Ureter (tissue), 1 donor: Measurements from ENCODE around the gene PLCH2. TPM values are rescaled to one million over a fixed set of nuclear protein-coding genes. Genes with fewer than 3 reads are reported as not detected.

ENCODE experiments used
- DNase-seq: peaks from one replicate; pipeline ENCODE4 v3.0.0-alpha.2; 2020; ENCODE audit warnings: low spot score
- total RNA-seq: library from RNA; stranded (reverse); gene quantifications from one replicate; pipeline ENCODE4 v1.2.4, GENCODE V29; 2023
- donor health status: DM: yes; HTN: yes; CAD: no.

Gene PLCH2
- total RNA-seq, 1 donor from 2014 or later: 90.0 TPM

DNA sequence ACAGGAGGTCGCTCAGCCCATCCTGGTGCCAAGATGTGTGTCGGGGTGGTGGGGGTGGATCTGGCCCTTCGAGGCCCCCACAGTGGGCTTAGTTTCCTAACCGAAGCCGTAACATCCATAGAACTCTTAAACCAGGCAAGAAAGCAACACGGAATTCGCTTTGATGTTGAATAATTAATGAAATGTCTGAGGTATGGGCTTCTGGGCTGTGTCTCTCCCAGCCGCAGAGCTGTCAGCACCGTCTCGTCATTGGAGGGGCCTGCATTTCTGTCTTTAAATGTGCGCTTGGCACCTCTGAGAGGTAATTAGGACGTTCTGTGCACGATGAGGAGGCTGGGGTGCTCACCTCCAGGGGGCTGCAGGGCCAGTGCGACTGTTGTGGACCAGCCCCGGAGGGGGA, 13.3 kb upstream of the PLCH2 start:
- DNase-seq: no peak

DNA sequence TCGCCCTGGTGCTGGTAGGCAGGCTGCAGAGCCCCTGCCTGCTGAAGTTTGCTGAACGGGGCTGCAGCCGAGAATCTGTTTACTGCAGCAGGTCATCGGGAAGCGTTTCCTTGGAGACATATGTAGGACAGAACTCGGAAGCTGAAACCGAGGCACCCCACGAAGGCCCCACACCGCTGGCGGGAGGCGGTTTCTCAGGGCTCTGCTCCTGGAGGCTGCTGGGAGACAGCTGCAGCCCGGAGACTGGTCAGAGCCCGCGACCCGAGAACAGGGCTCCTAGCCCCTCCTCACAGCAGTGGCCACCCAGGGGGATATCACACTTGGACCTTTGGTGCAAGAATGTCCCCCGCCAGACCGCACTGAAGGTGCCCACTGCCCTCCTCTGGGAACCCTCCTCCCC, 12.7 kb upstream of the PLCH2 start:
- DNase-seq: no peak

DNA sequence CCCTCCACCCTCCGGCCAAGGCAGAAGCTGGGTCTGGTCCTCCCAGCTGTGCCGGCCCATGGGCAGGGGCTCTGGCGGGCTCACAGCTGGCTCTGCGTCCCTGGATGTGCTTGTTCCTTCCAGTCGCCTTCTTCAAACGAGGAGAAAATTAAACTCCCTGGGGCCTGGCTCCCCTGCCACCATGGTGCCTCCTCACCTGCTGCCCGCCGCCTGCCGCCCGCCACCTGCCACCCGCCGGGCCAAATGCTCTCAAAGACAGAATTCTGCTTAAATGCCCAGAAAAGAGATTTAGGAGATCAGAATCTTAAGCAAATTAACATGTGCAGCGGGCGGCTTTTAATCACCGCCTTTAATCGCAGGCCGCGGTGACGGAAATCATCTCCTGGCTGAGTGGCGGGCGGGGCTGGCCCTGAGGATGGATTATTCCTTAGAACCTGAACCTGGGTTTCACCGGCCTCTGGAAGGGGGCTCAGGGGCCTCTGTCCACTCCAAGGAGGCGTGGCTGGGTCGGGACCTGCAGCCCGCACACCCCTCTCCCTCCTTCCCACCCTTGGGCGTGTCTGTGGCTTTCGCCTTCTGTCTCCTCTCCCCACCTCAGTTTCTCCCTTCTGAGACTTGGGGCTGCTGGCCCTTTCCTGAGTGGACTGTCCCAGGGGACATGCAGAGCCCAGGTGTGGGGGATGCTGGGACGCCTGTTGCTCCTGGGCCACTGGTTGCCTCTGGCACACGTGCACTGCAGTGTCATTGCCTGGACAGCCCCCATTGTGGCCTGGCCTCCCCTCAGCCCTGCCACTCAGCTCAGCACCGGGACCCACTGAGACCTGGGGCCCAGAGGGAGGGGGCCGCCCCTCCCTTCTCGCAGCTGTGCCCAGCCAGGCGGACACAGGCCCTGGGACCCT, 10.5 kb upstream of the PLCH2 start:
- no peak for DNase-seq

DNA sequence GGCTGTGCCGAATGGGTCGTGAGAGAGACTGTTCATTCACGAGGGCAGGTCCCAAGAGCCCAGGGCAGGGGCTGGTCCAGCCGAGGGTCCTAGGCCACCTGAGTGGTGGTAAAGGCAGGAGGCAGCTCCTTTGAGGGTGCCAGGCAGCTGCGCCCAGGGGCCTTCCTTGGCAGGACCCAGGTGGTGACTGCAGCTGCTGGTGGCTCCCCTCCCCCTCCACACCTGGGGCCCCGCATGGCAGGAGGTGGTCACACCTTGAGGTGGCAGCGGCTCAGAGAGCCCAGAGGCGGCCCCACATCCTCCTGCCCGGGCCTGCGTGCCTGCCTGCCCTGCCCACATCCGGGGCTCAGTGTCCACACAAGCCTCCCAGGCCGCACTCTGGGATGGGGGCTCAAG, 9.8 kb upstream of the PLCH2 start:
- DNase-seq: no peak

DNA sequence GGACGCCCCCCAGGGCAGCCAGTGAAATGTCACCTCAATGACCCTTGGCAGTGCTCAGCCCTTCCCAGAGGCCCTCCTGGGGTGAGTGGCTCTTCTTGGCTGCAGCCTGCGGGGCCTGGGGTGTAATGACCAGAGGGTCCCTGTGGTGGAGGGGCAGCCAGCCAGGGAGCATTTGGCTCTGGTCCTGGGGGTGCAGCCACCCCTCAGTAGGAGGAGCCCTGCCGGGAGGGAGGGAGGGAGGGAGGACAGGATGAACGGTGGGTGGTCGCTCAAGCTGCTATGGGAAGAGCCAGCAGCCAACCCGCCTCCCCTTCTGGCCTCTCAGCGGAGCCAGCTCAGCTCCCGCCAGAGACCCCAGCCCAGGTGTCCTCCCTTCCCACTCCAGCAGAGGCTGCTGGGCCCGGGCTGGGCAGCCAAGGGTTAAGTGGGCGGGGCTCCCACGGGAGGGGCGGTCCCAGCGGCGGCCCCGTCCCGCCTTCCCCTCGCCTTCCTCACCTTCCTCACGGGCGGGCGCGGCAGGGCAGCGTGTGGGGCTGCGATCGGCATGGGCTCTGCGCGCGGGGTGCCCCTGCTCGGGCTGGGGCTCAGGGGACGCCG, 9.0 kb upstream of the PLCH2 start:
- DNase-seq: no peak

DNA sequence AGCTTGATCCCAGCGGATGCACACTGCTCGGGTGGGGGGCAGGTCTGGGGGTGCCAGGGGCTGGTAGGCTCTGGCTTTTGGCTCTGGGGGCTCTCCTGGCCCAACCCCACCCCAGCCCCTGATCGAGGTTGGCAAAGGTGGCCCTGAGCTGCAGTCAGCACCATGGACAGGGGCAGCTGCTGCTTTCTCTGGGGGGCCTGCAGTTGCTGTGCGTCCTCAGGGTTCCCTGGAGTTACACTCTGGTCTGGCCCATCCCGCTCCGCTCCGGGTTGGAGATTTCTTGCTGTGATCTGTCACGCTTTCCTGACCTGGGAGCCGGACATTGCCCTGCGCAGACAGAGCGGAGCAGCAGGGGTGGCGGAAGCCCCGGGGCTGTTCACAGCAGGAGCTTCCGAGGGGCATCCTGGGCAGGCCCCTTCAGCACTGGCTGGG, 8.0 kb upstream of the PLCH2 start:
- no peak for DNase-seq

DNA sequence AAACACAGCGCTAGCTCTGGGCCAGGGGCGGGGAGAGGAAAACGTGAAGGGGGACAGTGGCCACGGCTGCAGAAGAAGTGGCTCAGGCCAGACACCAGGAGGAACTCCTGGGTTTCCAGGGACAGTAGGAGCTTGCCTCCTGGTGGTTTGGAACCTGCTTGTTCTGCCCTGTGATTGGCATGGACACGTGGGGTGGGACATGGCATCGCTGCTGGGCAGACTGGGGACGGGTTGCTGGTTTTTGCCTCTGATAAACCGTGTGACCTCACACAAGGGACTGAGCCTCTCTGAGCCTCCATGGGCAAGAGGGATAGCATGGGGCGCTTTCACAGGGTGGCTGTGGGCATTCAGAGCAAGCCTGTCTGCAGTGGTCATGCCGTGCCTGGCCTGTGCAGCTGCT, 7.5 kb upstream of the PLCH2 start:
- DNase-seq: no peak

DNA sequence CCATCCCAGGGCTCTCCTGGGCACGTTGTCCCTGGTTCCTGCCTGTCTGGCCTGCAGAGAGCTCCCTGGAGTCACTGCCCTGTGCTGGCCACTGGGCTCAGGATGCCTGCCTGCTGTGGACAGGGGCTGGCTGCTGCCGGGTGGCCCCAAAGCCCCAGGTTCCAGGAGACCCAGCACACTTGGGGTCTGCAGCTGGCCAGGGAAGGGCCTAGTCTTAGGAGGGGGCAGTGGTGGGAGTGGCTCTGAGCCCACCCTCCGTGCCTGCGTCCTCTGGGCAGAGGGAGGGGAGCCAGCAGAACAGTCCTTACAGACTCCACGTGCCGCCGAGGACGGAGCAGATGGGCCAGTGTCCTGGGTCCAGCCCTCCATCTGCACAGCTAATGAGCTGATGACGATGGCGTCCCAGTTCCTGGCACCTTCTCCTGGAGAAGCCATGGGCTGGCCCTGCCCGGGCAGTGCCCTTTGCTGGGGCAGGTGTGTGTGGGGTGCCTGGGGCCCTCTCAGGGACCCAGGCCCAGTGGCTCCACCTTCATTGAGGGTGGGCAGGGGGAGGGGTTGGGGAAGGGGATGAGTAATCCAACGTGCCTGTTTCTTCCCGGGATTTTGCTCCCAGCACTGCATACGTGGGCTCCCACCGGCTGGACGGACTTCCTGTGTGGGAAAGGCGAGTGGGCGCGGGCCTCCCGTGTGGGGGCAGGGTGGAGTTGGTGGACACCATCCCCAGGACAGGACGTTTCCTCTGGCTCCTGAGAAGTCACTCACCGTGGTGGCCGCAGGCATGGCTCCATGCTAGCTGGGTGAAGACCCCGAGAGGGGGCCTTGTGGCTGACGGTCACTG, 6.8 kb upstream of the PLCH2 start:
- no peak for DNase-seq

DNA sequence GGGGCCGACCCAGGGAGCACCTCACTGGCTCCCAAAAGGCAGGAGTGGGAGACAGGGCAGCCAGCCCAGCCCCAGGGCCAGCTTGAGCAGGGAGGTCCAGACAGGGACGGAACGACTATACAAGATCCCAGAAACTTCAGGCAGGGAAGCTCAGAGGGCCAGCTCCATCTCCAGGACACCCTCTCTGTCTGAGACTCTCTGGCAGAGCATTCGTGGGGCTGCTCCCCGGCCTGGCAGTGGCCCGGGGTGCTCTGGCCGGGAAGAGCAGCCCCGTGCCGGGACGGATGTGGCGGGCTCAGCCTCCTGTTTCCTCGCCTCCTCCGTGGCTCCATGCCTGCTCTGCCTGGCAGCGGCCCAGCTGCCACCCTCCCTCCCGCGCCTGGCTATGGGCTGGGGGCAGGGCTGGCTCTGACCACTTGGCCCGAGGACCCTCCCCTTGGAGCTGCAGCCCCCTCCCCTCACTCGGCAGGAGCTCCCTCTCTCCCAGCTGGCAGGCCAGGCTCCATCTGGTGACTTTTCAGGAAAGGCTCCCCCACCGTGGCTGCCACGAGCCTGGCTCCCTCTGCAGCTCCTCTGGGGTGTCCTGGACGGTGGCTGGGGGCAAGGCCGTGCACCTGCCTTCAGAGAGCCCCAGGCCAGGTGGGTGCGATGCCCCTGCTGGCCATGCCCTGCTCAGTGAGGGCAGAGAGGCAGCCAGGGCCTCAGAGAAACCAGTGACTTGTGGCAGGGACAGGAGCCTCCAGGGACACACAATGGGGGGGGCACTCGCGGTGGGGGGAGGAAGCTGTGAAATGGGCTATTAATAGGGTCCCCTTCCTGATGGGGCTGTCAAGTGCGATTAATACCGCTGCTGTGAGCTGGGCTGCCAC, 5.6 kb upstream of the PLCH2 start:
- DNase-seq: no peak

DNA sequence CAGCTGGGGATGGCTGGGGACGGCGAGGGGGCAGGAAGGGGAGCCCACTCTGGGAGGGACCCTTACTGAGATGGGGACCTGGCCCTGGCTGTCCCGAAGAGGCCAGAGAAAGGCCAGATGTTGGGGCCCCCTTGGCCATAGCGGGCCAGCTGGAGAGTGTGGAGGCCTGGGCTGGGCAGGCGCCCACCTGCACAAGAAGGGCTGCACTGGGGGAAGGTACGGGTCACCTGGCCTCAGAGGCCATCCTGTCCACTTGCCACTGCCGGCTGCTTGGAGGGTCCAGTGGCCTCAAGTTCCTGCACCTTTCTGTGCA, 5.0 kb upstream of the PLCH2 start:
- no peak for DNase-seq

DNA sequence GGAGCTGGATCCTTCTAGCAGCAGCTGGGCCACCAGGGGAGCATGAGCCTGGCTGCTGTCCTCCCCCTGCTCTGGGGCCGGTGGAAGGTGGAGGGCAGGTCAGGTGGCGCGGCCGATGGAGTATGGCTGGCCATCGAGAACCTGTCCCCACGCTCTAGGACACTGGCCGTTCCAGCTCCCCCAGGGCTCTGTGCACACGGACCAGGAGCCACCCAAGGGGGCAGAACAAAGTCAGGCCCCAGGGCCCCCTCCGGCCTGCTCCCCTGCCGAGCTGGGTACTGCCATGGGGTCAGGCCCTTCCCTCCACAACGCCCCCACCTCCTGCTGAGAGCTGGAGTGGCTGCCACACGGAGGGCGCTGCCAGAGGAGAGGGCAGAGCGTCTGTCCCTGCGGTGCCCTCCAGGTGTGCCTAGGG, 4.5 kb upstream of the PLCH2 start:
- DNase-seq: no peak

DNA sequence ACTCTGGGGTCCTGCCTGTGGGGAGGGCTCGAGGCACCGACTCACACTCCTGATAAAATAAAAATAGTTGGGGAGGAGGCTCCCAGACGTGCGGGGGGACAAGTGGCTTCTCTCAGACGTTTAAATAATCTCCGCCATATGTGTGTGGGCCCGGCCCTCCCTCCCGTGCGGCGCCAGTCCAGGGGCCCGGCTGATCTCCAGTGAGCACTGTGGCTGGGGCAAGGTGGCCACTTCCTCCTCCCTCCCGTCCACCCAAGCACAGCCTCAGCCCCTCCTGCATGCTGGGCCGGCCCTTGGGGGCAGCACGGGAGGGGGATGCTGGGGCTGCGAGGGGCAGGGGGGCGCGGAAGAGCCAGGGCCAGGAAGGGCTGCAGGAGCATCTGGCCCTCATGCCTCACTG, 4.0 kb upstream of the PLCH2 start:
- no peak for DNase-seq

DNA sequence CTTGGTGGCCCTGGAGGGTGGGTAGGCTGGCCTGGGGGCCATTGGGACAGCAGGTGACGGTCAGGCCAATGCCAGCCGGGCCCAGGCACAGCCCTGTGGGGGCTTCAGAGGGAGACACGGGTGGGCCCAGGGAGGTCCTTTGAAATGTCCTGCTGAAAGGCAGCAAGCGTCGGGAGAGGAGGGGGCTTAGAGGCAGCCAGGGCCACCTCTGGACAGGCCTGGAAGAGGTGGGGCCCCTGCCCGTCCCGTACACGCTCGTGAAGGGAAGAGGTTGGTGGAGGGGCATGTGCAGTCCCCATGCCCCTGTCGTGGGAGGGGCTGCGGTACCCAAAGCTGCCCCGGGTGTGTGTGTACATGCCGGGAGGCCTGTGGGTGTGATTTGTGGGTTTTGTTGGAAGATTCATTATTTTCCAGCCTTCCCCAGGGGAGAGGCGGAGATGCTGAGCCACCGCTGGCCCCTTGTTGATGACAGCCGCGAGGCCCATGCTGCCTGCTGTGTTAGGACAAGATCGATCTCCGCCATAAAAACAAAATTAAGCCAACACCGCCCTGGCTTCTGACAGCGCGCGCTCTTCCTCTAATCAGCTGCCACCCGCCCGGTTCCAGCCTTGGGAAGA, 3.4 kb upstream of the PLCH2 start:
- DNase-seq: no peak

DNA sequence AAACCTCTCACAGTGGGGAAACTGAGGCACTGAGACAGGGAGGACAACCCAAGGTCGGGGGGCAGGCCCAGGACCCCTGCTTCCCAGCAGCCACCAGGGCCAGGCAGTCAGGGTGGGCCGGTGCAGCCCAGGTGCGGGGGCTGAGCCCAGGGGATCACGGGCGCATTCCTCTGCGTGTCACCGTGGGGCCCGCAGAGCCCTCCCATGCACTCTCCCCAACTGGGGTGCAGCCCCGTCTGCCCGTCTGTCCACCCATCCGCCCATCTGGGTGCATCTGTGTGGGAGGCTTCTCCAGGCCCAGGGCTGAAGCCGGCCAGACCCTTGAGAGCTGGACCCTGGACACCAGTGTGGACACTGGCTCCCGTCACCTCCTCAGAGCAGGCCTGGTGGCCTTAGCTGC, 2.9 kb upstream of the PLCH2 start:
- DNase-seq: no peak

DNA sequence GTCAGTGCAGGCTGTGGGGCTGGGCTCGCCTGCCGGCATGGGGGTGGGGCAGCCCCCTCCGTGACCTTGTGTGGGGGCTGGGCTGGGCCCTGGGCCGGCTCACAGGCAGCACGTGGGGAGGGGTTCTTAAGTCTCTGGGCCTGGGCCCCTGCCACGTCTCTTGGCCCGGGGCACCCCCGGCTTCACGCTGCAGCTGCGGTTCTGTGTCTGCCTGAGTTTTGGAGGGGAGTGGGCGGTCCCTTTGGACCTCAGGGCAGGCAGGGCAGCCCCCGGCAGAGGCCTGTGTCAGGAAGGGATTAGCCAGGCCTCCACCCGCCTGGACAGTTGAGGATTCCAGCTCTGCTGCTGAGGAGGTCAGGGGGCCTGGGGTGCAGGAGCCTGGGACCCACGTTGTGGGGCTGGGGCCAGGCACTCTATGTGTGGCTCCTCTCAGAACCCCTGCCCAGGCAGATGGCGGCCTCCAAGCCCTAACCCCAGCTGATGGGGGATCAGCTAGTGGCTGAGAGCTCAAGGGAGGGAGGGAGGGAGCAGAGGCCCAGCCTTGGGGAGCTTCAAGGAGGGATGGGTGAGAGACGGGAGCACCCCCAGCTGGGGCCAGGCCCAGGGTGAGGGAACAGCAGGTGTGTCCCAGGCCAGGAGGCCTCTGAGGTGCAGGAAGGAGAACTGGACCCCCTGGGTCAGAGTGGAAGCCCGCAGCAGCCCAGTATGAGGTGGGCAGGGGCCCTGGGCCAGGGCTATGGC, 1.8 kb upstream of the PLCH2 start:
- no peak for DNase-seq

DNA sequence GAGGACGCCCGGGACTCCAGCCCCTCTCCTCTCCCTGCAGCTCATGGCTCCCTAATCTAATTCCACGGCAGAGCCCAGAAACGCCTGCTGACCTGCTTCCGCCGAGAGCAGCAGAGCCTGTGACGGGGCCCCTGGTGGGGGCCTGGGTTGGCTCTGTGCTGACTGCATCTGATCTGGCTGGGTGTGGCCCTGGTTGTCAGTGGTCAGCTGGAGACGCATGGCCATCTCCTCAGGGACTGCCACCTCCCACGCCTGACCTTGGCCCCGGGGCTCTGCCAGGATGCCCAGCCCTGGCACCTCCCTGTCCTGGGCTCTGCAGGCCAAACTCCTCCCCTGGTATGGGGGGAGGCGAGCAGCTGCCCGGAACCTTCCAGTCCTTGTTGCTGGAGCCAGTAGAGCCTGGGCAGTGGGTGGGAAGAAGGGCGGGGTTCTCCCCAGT, 1.1 kb upstream of the PLCH2 start:
- DNase-seq: no peak

DNA sequence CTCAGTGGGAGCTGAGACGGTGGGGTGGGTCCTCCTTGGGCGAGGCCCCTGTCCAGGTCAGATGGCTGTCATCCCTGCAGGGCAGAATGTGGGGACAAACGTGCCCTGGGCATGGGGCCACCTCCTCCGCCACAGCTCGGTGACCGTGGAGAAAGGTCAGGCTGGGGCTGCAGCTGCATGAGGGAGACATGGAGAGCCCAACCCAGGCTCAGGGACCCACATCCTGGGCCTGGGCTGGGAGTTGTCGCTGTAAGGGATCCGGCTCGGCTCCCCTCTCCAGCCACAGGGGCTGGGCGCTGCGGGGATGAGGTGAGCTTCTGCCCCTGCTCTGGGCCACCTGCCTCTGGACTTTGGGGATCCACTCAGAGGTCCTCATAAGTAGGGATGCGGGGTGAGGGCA, 518 bp upstream of the PLCH2 start:
- DNase-seq: no peak

DNA sequence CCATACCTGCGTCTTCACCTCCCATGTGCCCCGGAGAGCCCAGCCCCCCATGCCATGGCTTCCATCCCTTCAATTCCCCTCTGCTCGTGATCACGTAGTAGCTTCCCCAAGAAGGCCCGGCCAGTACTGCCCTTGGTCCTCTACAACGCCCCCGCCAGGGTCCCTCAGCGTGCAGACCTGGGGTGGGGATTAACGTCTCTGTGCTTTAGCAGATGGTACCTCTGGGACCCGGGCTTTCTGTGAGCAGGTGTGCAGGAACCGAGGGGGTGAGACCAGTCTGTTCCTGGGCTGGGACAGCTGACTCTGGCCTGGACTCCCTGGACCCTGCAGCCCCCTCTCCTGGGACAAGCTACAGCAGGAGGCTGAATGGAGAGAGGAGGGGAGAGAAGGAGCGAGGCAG, 1.2 kb downstream of the PLCH2 start:
- no peak for DNase-seq

DNA sequence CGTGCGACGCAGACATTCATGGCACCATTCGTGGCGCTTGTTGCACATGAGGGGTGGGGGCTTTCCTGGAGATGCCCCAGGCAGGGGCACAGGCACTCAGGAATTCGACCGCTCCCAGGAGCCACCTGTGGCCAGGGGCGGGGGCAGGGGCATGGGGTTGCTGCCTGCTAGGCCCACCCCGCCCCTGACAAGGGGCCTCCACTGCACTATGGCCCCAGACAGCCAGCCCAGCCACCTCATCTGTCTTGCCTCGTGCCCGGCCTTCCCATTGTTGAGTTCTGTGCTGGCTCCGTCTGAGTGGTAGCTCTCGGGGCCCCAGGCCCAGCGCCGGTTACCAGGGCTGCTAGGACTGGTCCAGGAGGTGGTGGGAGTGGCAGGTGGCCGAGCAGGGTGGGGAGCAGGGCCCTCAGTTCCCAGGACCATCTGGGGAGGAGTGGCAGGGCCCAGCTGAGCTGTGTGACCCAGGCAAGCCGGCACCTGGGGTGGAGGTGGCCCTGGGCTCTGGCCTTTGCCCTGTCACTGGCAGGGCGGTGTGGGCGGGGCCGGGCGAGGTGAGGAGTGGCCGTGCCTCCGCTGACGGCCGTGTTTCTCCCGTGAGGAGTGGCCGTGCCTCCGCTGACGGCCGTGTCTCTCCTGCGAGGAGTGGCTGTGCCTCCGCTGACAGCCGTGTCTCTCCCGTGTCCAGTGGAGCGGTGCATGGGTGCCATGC, 1.9 kb downstream of the PLCH2 start:
- DNase-seq: no peak

DNA sequence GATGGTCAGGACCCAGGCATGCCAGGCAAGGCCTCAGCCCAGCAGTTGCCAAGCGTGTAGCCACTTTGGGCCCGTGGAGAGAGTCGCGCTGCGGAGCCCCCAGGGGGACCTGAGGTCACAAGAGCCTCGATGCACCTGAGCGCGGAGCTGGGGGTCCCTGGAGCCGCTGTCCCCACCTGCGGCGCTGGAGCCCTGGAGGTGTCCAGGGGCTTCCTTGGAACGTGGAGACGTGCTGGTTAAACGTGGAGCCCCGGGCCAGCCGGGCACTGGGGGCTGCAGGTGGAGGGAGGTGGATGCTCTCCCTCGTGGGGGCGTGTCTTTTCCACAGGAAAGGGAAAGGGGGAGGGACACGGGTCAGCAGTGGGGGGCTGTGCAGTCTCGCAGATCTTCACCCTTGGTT, 3.1 kb downstream of the PLCH2 start:
- no peak for DNase-seq
